ENCODE data around the gene RBMS3. TPM values are rescaled to one million over a fixed set of nuclear protein-coding genes. Genes with fewer than 3 reads are reported as not detected.

The RBMS3 gene
- total RNA-seq, 1 experiment from 2014 or later = 0.42 TPM

- TF ChIP-seq ZNF274 (IDR thresholded peaks at IDR 0.05; ENCODE audit: low read depth, low read length) = no peak
Observed at GRCh38 chr3:29453284-29454001, 172.6 kb downstream of the RBMS3 start (continued).

DNA sequence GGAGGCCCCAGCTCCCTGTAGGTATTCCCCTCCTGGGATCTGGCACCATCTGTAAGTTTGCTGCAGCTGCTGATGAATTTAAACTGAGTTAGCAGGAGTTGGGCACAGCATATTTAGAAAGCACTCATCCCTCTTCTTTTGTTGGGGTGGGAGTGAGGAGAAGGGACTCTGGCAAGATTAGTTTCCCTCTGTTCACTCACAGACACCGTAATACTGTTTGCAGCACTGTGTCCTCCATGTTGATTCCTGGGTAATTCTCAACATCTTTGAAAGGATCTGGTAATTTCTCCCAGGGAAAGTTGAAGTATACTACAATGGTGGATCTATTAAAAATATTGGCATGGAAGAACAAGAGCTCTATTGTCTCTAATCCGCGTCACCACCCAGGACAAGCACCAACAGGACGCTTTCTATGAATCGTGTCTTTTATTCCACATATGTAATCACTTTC, 173.3 kb downstream of the RBMS3 start:
- H4K20me1 ChIP-seq (ENCODE audit: insufficient read depth) = no peaks in the 10 kb centered on the region
- POLR2A ChIA-PET = no interaction called here
- CTCF ChIA-PET = no interaction called here
- no TSS peak for BruUV-seq (replicated peaks)
- H3K4me2 ChIP-seq (ENCODE audit: low read length) = no peak overlapping the region
- H3K27me3 ChIP-seq (ENCODE audit: insufficient read depth, low read length) = no peaks in the 10 kb centered on the region
- H3K4me3 ChIP-seq (replicated peaks in 1 of 2; ENCODE audit: low read depth in 1 of 2, low read length in 2 of 2) = no peak overlapping the region
- H3K36me3 ChIP-seq (ENCODE audit: control insufficient read depth in 1 of 2, insufficient read depth in 2 of 2, low read length in 2 of 2) = no peaks in the 10 kb centered on the region
- no peak for ATAC-seq
- H3K9me3 ChIP-seq (ENCODE audit: control insufficient read depth in 1 of 2, insufficient read depth in 1 of 2, low read depth in 1 of 2, low read length in 2 of 2) = no peaks in the 10 kb centered on the region
- no peaks in the 10 kb centered on the region for H3K9me2 ChIP-seq (ENCODE audit: insufficient read depth)
- H2AFZ ChIP-seq (ENCODE audit: low read depth, low read length, poor library complexity, severe bottlenecking) = no peak overlapping the region
- RAD21 ChIA-PET (ENCODE audit: low non-redundant PET in 1 of 2, low total read pairs in 2 of 2, uncharacterized antibody in 2 of 2, unreplicated experiment in 2 of 2) = no interaction called here
- no peaks in the 10 kb centered on the region for H3K79me2 ChIP-seq (ENCODE audit: insufficient read depth, low read length)
- no peak overlapping the region for H3K9ac ChIP-seq (ENCODE audit: low read length)
- intact Hi-C loops (cut with micrococcal nuclease) = no loop called here
- H3K27ac ChIP-seq (ENCODE audit: low read depth, low read length) = no peak overlapping the region
- DNase-seq (ENCODE audit: low read depth, low spot score) = no peak
- H3K4me1 ChIP-seq (ENCODE audit: control insufficient read depth in 1 of 2, insufficient read depth in 2 of 2, low read length in 2 of 2) = no peaks in the 10 kb centered on the region
- TF ChIP-seq SP1 (IDR thresholded peaks at IDR 0.05; ENCODE audit: low read depth) (no peak), ZFX (IDR thresholded peaks at IDR 0.05) (no peak), CBX3 (IDR thresholded peaks at IDR 0.05; ENCODE audit: low read depth) (no peak)

DNA sequence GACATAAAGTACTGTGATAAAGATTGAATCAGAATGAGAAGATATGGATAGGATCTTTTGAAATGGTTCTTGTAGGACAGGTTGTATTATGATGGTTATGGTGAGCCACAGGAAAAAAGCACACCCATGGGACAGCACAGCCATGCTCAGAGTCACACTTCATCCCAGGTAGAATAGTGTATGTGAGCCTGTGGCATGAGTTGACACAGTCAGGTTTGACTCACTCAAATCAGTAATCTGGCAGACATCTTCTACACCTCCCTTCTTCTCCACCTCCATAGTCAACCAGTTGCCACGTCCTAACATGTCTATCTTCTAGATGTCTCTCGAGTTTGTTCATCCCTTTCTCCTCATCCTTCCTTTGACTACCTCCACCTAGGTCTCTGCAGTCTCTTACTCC, 176.0 kb downstream of the RBMS3 start:
- H3K4me3 ChIP-seq (replicated peaks in 1 of 2; ENCODE audit: low read depth in 1 of 2, low read length in 2 of 2) = no peak overlapping the region
- no peak overlapping the region for H3K4me2 ChIP-seq (ENCODE audit: low read length)
- H3K79me2 ChIP-seq (ENCODE audit: insufficient read depth, low read length) = no peaks in the 10 kb centered on the region
- POLR2A ChIA-PET = no interaction called here
- H3K9me2 ChIP-seq (ENCODE audit: insufficient read depth) = no peaks in the 10 kb centered on the region
- RAD21 ChIA-PET (ENCODE audit: low non-redundant PET in 1 of 2, low total read pairs in 2 of 2, uncharacterized antibody in 2 of 2, unreplicated experiment in 2 of 2) = no interaction called here
- BruUV-seq (replicated peaks) = no TSS peak
- ATAC-seq = no peak
- H3K27ac ChIP-seq (ENCODE audit: low read depth, low read length) = no peak overlapping the region
- no peak for DNase-seq (ENCODE audit: low read depth, low spot score)
- H2AFZ ChIP-seq (ENCODE audit: low read depth, low read length, poor library complexity, severe bottlenecking) = no peak overlapping the region
- no peaks in the 10 kb centered on the region for H3K4me1 ChIP-seq (ENCODE audit: control insufficient read depth in 1 of 2, insufficient read depth in 2 of 2, low read length in 2 of 2)
- H4K20me1 ChIP-seq (ENCODE audit: insufficient read depth) = no peaks in the 10 kb centered on the region
- CTCF ChIA-PET = no interaction called here
- no peaks in the 10 kb centered on the region for H3K27me3 ChIP-seq (ENCODE audit: insufficient read depth, low read length)
- H3K9ac ChIP-seq (ENCODE audit: low read length) = no peak overlapping the region
- no peaks in the 10 kb centered on the region for H3K36me3 ChIP-seq (ENCODE audit: control insufficient read depth in 1 of 2, insufficient read depth in 2 of 2, low read length in 2 of 2)
- H3K9me3 ChIP-seq (ENCODE audit: control insufficient read depth in 1 of 2, insufficient read depth in 1 of 2, low read depth in 1 of 2, low read length in 2 of 2) = no peaks in the 10 kb centered on the region
- intact Hi-C loops (cut with micrococcal nuclease) = no loop called here
- TF ChIP-seq CTCF (IDR thresholded peaks at IDR 0.05 in 2 of 3, conservative IDR thresholded peaks at IDR 0.05 in 1 of 3; ENCODE audit: borderline replicate concordance in 1 of 3, insufficient read depth in 1 of 3, low read depth in 2 of 3, low read length in 2 of 3) (no peak), SIN3A (IDR thresholded peaks at IDR 0.05; ENCODE audit: low read depth) (no peak), RAD21 (IDR thresholded peaks at IDR 0.05; ENCODE audit: low read depth) (no peak), EZH2 (IDR thresholded peaks at IDR 0.05) (no peak), ZNF274 (IDR thresholded peaks at IDR 0.05; ENCODE audit: low read depth, low read length) (no peak), TCF7L2 (IDR thresholded peaks at IDR 0.05; ENCODE audit: borderline replicate concordance, extremely low read depth, insufficient read depth, insufficient read length) (no peak), MAX (IDR thresholded peaks at IDR 0.05) (no peak), JUND (IDR thresholded peaks at IDR 0.05) (no peak), CBX3 (IDR thresholded peaks at IDR 0.05; ENCODE audit: low read depth) (no peak), ZFX (IDR thresholded peaks at IDR 0.05) (no peak), POLR2AphosphoS5 (IDR thresholded peaks at IDR 0.05; ENCODE audit: low read depth, low read length) (no peak), EGR1 (IDR thresholded peaks at IDR 0.05; ENCODE audit: low read depth) (no peak), ATF3 (IDR thresholded peaks at IDR 0.05) (no peak)
- TF ChIP-seq, protein P1, sequence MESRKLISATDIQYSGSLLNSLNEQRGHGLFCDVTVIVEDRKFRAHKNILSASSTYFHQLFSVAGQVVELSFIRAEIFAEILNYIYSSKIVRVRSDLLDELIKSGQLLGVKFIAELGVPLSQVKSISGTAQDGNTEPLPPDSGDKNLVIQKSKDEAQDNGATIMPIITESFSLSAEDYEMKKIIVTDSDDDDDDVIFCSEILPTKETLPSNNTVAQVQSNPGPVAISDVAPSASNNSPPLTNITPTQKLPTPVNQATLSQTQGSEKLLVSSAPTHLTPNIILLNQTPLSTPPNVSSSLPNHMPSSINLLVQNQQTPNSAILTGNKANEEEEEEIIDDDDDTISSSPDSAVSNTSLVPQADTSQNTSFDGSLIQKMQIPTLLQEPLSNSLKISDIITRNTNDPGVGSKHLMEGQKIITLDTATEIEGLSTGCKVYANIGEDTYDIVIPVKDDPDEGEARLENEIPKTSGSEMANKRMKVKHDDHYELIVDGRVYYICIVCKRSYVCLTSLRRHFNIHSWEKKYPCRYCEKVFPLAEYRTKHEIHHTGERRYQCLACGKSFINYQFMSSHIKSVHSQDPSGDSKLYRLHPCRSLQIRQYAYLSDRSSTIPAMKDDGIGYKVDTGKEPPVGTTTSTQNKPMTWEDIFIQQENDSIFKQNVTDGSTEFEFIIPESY (IDR thresholded peaks at IDR 0.05; ENCODE audit: extremely low read depth, insufficient replicate concordance, low read length) = no peak

All from HCT116 (cell line).